Colonic mucosa (tissue), 4 donors: ENCODE results near the gene NPAS3. TPM values are rescaled to one million over a fixed set of nuclear protein-coding genes. Genes with fewer than 3 reads are reported as not detected.

Source experiments
- DNase-seq: peaks from one replicate; pipeline ENCODE4 v3.0.0-alpha.2; 2020
- H3K27ac ChIP-seq: fragments of 200-600 bp; one replicate; pipeline ENCODE4 v1.8.0; 2021
- H3K27me3 ChIP-seq: fragments of 200-600 bp; one replicate; pipeline ENCODE4 v1.8.0; 2021
- H3K36me3 ChIP-seq: fragments of 200-600 bp; one replicate; pipeline ENCODE4 v1.8.0; 2021
- H3K4me1 ChIP-seq: fragments of 200-600 bp; one replicate; pipeline ENCODE4 v1.8.0; 2021; ENCODE audit warnings: mild to moderate bottlenecking
- H3K4me3 ChIP-seq: fragments of 200-600 bp; one replicate; pipeline ENCODE4 v1.8.0; 2021
- H3K9ac ChIP-seq, 2 donors: one replicate each; pipeline ENCODE4 v1.7.0; 2013; ENCODE audit warnings: control low read depth in 2 of 2, low read depth in 2 of 2, low read length in 2 of 2
- H3K9me3 ChIP-seq: fragments of 200-600 bp; one replicate; pipeline ENCODE4 v1.8.0; 2021
- intact Hi-C: fragments of 100-400 bp; cut with DNase I; formaldehyde crosslinking; loops from one replicate; pipeline ENCODE4 v1.14.1; 2022
- total RNA-seq, 2 donors: library from RNA; stranded (reverse); fragmentation: NEBNext Ultra II Directional in 1 of 2; extraction: Animal tissue kit (Norgen Biotek cat#: 25700) in 1 of 2; gene quantifications; one replicate each; pipeline ENCODE4 v1.2.1, GENCODE V29; 2021
- TF ChIP-seq, protein P1 (sequence below): fragments of 200-600 bp; IDR thresholded peaks from one replicate; pipeline ENCODE4 v1.8.0; 2022; ENCODE audit warnings: antibody characterized with exemption, mild to moderate bottlenecking
- donor health status: healthy.
- donor health status: DM: no; HTN: no; CAD: no.
- donor health status: DM: no; HTN: no; CAD: no.

Gene NPAS3
- total RNA-seq, 2 donors from 2014 or later: 0.79 to 1.6 TPM

GRCh38 chr14:33564774-33565630 is 626.3 kb downstream of the NPAS3 start:
- no peak overlapping the region for H3K4me3 ChIP-seq
- H3K36me3 ChIP-seq: no peaks in the 10 kb centered on the region
- intact Hi-C loops: no loop called here
- no peak for DNase-seq
- no peaks in the 10 kb centered on the region for H3K27me3 ChIP-seq
- H3K27ac ChIP-seq: no peak overlapping the region
- no peaks in the 10 kb centered on the region for H3K9me3 ChIP-seq
- no peaks in the 10 kb centered on the region for H3K4me1 ChIP-seq
- TF ChIP-seq, protein P1, sequence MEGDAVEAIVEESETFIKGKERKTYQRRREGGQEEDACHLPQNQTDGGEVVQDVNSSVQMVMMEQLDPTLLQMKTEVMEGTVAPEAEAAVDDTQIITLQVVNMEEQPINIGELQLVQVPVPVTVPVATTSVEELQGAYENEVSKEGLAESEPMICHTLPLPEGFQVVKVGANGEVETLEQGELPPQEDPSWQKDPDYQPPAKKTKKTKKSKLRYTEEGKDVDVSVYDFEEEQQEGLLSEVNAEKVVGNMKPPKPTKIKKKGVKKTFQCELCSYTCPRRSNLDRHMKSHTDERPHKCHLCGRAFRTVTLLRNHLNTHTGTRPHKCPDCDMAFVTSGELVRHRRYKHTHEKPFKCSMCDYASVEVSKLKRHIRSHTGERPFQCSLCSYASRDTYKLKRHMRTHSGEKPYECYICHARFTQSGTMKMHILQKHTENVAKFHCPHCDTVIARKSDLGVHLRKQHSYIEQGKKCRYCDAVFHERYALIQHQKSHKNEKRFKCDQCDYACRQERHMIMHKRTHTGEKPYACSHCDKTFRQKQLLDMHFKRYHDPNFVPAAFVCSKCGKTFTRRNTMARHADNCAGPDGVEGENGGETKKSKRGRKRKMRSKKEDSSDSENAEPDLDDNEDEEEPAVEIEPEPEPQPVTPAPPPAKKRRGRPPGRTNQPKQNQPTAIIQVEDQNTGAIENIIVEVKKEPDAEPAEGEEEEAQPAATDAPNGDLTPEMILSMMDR: no peak
- no peak overlapping the region for H3K9ac ChIP-seq

GRCh38 chr14:33566082-33566481 is 627.4 kb downstream of the NPAS3 start:
- Histone ChIP-seq H3K36me3 (no peaks in the 10 kb centered on the region), H3K4me3 (no peak overlapping the region), H3K4me1 (no peaks in the 10 kb centered on the region), H3K27ac (no peak overlapping the region), H3K9me3 (no peaks in the 10 kb centered on the region), H3K9ac (no peak overlapping the region), H3K27me3 (no peaks in the 10 kb centered on the region)
- TF ChIP-seq, protein P1: no peak
- DNase-seq: no peak
- intact Hi-C loops: no loop called here

GRCh38 chr14:33567023-33567728 is 628.5 kb downstream of the NPAS3 start:
- H3K4me1 ChIP-seq: no peaks in the 10 kb centered on the region
- no peaks in the 10 kb centered on the region for H3K27me3 ChIP-seq
- no peak for DNase-seq
- H3K9me3 ChIP-seq: no peaks in the 10 kb centered on the region
- intact Hi-C loops: no loop called here
- no peak overlapping the region for H3K27ac ChIP-seq
- H3K36me3 ChIP-seq: no peaks in the 10 kb centered on the region
- TF ChIP-seq, protein P1: no peak
- no peak overlapping the region for H3K9ac ChIP-seq
- H3K4me3 ChIP-seq: no peak overlapping the region

DNA sequence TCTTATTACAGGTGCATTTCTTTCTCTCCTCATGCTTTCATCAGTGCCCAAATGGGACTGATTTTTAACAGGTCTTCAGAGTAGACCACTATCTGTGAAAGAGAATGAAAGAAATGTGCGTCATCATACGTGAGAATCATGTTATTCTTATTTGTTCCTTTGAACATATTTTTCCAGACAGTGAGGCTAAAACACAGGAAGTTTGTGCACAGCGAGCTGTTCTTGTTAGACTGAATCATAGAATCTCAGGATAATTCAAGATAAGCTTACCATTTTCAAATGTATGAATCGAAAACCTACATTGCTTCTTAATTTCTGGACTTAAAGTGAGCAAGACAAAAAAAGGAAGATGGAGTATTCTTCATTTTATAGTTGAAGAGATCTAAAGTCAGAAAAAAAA is 629.1 kb downstream of the NPAS3 start:
- no peaks in the 10 kb centered on the region for H3K4me1 ChIP-seq

DNA sequence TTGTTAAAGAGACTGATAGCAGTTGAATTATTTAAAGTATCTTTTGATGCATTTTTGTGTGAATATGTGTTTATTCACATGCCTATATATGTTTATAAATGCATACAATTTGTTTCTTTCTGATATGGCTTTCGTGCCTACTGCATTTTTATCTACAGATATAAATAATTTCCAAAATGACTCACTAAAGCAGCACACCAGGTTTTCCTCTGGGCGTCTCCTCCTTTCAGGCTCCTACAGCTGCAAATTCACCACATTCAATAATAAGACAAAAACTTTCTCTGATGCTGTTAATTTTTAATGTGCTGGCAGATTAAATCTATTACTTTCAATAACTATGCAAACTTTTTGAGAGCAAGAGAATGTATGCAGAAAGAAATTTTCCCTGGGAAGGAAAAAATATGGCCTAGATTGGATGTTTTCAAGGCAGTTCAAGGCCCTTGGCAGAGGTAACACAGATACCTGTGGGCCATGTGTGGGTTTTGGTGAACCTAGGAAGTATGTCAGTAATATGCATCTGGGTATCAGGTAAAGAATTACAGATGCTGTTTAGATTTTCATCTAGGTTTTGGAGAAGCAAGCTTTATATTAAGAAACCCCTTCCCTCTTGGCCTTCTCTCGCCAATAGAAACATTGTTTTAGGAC is 630.4 kb downstream of the NPAS3 start:
- DNase-seq: no peak
- Histone ChIP-seq H3K4me1 (no peaks in the 10 kb centered on the region), H3K27ac (no peak overlapping the region), H3K4me3 (no peak overlapping the region), H3K9me3 (no peaks in the 10 kb centered on the region), H3K36me3 (no peaks in the 10 kb centered on the region), H3K27me3 (no peaks in the 10 kb centered on the region), H3K9ac (no peak overlapping the region)
- intact Hi-C loops: no loop called here
- TF ChIP-seq, protein P1: no peak

More for the DNA sequence above, 629.1 kb downstream of the NPAS3 start:
- TF ChIP-seq, protein P1: no peak
- H3K9ac ChIP-seq: no peak overlapping the region
- H3K4me3 ChIP-seq: no peak overlapping the region
- intact Hi-C loops: no loop called here
- no peak for DNase-seq
- no peaks in the 10 kb centered on the region for H3K9me3 ChIP-seq
- no peaks in the 10 kb centered on the region for H3K36me3 ChIP-seq
- H3K27me3 ChIP-seq: no peaks in the 10 kb centered on the region
- no peak overlapping the region for H3K27ac ChIP-seq
